Parathyroid adenoma (tissue), 2 donors: ENCODE measurements around the gene STX18.
"Not testable (repeated sequence)": the region's sequence is repeated elsewhere in the genome, so short reads cannot be mapped to it uniquely, and the experiment has no call there.

Source experiments
- H2AFZ ChIP-seq: fragments of 300-600 bp; sonication (generic); one replicate; pipeline ENCODE4 v1.7.0; 2017; ENCODE audit warnings: antibody characterized with exemption, mild to moderate bottlenecking
- H3K27ac ChIP-seq: fragments of 300-600 bp; sonication (generic); one replicate; pipeline ENCODE4 v1.7.0; 2017
- H3K27me3 ChIP-seq: fragments of 300-600 bp; sonication (generic); one replicate; pipeline ENCODE4 v1.7.0; 2017; ENCODE audit warnings: low read length; ENCODE audit not compliant: control insufficient read depth, insufficient read depth
- H3K36me3 ChIP-seq: fragments of 300-600 bp; sonication (generic); one replicate; pipeline ENCODE4 v1.7.0; 2017; ENCODE audit warnings: low read length; ENCODE audit not compliant: control insufficient read depth, insufficient read depth
- H3K4me1 ChIP-seq: fragments of 300-600 bp; sonication (generic); one replicate; pipeline ENCODE4 v1.7.0; 2017; ENCODE audit warnings: control low read depth
- H3K4me2 ChIP-seq: fragments of 300-600 bp; sonication (generic); one replicate; pipeline ENCODE4 v1.7.0; 2017; ENCODE audit warnings: low read length
- H3K4me3 ChIP-seq: fragments of 300-600 bp; sonication (generic); one replicate; pipeline ENCODE4 v1.7.0; 2017; ENCODE audit warnings: low read depth, low read length
- H3K79me2 ChIP-seq: fragments of 300-600 bp; sonication (generic); one replicate; pipeline ENCODE4 v1.7.0; 2017; ENCODE audit warnings: control low read depth
- H3K9ac ChIP-seq: fragments of 300-600 bp; sonication (generic); one replicate; pipeline ENCODE4 v1.7.0; 2017; ENCODE audit warnings: mild to moderate bottlenecking
- H3K9me3 ChIP-seq: fragments of 300-600 bp; sonication (generic); one replicate; pipeline ENCODE4 v1.7.0; 2017; ENCODE audit warnings: low read length; ENCODE audit not compliant: control insufficient read depth
- TF ChIP-seq, protein P1 (sequence below): fragments of 300-600 bp; sonication (generic); IDR thresholded peaks from one replicate; pipeline ENCODE4 v1.7.0; 2017; ENCODE audit warnings: antibody characterized with exemption, mild to moderate bottlenecking
- donor health status: primary hyperparathyroidism.

STX18 gene

DNA sequence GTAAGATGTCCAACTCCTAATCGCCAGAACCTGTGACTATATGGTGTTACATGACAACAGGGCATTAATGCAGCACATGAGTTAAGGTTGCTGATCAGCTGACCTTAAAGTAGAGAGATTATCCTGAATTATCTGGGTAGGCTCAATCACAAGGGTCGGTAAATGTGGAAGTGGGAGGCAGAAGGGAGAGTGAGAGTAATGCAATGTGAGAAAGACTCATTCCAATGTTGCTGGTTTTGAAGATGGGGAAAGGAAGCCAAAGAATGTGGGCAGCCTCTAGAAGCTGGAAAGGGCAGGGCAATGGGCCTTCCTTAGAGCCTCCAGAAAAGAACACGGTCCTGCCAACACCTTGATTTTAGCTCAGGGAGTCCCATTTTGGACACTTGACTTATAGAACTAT, 67.4 kb downstream of the STX18 start:
- peaks cover 3% of the 10 kb centered on the region for H3K79me2 ChIP-seq
- TF ChIP-seq, protein P1, sequence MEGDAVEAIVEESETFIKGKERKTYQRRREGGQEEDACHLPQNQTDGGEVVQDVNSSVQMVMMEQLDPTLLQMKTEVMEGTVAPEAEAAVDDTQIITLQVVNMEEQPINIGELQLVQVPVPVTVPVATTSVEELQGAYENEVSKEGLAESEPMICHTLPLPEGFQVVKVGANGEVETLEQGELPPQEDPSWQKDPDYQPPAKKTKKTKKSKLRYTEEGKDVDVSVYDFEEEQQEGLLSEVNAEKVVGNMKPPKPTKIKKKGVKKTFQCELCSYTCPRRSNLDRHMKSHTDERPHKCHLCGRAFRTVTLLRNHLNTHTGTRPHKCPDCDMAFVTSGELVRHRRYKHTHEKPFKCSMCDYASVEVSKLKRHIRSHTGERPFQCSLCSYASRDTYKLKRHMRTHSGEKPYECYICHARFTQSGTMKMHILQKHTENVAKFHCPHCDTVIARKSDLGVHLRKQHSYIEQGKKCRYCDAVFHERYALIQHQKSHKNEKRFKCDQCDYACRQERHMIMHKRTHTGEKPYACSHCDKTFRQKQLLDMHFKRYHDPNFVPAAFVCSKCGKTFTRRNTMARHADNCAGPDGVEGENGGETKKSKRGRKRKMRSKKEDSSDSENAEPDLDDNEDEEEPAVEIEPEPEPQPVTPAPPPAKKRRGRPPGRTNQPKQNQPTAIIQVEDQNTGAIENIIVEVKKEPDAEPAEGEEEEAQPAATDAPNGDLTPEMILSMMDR: no peak
- no peak overlapping the region for H3K27ac ChIP-seq
- no peak overlapping the region for H3K4me2 ChIP-seq
- H3K4me3 ChIP-seq: no peak overlapping the region
- no peaks in the 10 kb centered on the region for H3K4me1 ChIP-seq
- no peaks in the 10 kb centered on the region for H3K9me3 ChIP-seq
- H3K27me3 ChIP-seq: no peaks in the 10 kb centered on the region
- no peaks in the 10 kb centered on the region for H3K36me3 ChIP-seq
- H3K9ac ChIP-seq: no peak overlapping the region
- H2AFZ ChIP-seq: no peak overlapping the region

DNA sequence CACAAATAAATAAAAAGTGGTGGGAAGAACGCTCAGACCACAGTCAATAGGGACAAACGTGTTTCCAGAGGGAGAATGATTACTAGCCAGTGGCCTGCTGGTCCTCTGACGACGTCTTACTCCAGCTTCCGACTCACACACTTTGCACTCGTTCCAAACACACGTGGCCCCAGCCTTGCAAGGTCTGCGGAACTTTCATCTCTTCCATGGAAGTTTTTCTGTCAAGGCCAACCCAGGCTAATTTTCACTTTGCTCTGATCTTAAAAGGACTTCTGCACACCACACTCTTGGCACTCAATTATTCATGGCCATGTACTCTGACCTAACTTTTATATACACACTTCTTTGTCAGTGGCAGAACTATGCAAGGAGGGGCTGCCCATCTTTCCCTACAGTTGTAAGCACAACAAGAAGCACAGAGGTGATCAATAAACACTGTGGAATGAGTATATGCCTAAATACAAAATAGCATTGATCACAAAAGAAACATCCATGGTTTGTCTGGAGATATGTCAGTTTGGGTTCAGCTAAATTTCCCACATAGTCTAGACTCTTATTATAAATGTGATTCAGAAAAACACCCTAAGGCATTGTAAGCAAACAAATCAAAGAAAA, 69.4 kb downstream of the STX18 start:
- Histone ChIP-seq H3K4me3 (no peak overlapping the region), H3K9me3 (no peaks in the 10 kb centered on the region), H3K4me1 (no peaks in the 10 kb centered on the region), H3K4me2 (no peak overlapping the region), H2AFZ (no peak overlapping the region), H3K27me3 (no peaks in the 10 kb centered on the region), H3K36me3 (no peaks in the 10 kb centered on the region), H3K9ac (no peak overlapping the region), H3K79me2 (peaks cover 3% of the 10 kb centered on the region), H3K27ac (no peak overlapping the region)
- TF ChIP-seq, protein P1: no peak

DNA sequence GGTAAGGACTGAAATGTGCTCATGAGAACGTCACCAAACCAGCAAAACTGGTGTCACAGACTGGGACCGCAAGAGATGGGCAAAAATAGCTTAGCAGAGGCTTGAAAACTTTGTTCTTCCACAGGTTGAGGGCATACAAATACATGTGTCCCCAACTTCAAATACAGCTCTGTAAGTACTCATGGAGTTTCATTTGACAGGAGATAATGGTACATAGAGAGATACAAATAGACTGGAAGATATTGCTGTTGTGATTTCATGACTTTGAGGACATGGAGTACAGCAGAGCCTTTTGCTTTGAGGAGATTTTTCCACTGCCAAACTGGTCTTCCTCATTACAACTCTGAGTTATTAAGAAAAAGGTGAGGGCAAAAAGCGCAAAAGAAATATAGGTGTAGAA, 70.7 kb downstream of the STX18 start:
- H2AFZ ChIP-seq: no peak overlapping the region
- H3K4me1 ChIP-seq: no peaks in the 10 kb centered on the region
- no peaks in the 10 kb centered on the region for H3K9me3 ChIP-seq
- TF ChIP-seq, protein P1: no peak
- H3K36me3 ChIP-seq: no peaks in the 10 kb centered on the region
- H3K9ac ChIP-seq: no peak overlapping the region
- peaks cover 3% of the 10 kb centered on the region for H3K79me2 ChIP-seq
- H3K27ac ChIP-seq: no peak overlapping the region
- no peak overlapping the region for H3K4me2 ChIP-seq
- H3K27me3 ChIP-seq: no peaks in the 10 kb centered on the region
- H3K4me3 ChIP-seq: no peak overlapping the region

DNA sequence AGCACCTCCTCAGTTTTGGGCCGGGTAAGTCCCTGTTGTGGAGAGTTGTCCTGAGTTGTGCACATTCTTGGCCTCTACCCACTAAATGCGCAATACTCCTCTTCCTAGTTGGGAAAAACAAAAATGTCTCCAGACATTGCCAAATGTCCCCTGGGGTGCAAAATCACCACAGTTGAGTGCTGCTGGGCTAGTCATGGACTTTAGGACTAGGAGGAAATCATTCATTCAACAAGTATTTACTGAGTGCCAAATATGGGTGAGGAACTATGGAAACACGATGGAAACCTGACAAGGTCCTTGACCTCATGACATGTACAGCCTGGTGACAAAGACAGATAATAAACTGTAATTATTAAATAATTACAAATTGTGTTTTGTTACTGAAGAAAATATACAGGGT, 71.6 kb downstream of the STX18 start:
- H2AFZ ChIP-seq: no peak overlapping the region
- H3K9me3 ChIP-seq: no peaks in the 10 kb centered on the region
- no peaks in the 10 kb centered on the region for H3K4me1 ChIP-seq
- H3K4me3 ChIP-seq: no peak overlapping the region
- H3K36me3 ChIP-seq: no peaks in the 10 kb centered on the region
- TF ChIP-seq, protein P1: no peak
- no peak overlapping the region for H3K4me2 ChIP-seq
- H3K27ac ChIP-seq: no peak overlapping the region
- H3K79me2 ChIP-seq: peaks cover 3% of the 10 kb centered on the region
- H3K27me3 ChIP-seq: no peaks in the 10 kb centered on the region
- no peak overlapping the region for H3K9ac ChIP-seq

DNA sequence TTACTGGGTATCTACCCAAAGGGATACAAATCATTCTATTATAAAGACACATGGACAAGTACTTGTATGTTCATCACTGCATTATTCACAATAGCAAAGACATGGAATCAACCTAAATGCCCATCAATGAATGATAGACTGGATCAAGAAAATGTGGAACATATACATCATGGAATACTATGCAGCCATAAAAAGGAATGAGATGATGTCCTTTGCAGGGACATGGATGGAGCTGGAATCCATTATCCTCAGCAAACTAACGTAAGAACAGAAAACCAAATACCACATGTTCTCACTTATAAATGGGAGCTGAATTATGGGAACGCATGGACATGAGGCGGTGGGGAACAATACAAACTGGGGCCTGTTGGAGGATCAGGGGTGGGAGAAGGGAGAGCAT, 76.6 kb downstream of the STX18 start:
- H3K4me3 ChIP-seq, H3K27ac ChIP-seq, H3K27me3 ChIP-seq, H3K79me2 ChIP-seq, H3K4me1 ChIP-seq, H3K36me3 ChIP-seq, H2AFZ ChIP-seq, H3K9me3 ChIP-seq, H3K4me2 ChIP-seq, H3K9ac ChIP-seq: not testable (repeated sequence)
